HG02623 (cell line): Measurements from ENCODE around the gene RNF150.

Source experiments
- ATAC-seq: cut with Tn5 transposase; IDR thresholded peaks from one replicate; pipeline ENCODE4 v1.9.1; 2021; ENCODE audit warnings: moderate library complexity; ENCODE audit not compliant: unreplicated experiment

The RNF150 gene

DNA sequence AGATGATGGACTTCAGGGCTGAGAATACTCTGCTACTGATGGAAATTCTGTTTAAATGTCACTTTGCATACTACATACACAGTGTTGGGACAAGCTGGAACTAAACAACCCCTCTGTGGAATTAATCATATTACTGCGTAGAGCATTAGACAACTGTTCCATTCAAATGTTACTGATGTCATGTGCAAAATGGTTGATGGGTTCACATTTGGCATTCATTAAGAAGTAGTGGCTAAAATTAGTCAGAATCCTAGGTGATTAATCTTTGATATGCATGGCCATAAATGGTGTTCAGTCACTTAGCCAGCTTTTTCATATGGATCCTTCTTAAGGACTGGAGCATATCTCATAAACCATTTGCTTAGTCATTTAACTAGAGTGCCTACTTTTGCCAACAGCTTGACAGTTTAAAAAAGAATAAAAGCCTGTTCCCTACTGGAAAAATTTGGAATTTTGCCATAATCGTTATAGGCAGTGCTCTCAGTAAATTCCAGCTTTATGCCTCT, 105.2 kb downstream of the RNF150 start:
- ATAC-seq, result no peak

DNA sequence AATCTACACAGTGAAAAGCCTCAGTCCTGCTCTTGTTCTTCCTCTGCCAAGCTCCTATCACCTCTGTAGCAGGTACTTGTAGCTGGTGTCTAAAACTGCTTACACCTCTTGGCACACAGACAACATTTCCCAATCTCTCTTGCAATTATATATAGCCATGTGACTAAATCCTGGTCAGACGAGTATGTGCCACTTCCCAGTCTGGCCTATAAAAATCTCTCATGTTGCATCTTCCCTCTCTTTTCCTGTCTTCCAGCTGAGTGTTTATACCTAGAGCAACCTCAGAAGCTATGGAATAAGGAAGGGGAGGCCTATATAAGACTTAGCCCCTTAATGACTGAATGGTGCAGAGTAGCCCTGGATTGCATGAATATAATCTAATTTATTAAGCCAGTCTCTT, 105.8 kb downstream of the RNF150 start:
- no peak for ATAC-seq

DNA sequence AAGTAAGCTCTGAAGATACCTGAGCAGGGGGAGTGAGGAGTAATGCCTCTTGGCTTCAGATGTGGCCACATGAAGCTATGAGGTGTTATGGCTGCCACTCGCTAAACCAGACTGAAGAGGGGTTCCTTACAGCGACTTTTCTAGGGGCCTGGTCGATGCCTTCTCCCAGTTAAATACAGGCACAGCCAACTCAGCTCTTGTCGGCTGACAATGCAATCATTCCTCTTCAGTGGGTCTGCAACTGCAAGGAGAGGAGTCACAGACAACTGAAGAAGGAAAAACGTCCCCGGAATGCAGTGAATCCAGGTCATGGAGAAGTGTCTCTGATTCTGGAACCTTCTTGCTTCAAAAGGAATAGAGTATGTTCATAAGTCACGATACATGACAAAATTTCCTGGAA, 106.4 kb downstream of the RNF150 start:
- no peak for ATAC-seq

DNA sequence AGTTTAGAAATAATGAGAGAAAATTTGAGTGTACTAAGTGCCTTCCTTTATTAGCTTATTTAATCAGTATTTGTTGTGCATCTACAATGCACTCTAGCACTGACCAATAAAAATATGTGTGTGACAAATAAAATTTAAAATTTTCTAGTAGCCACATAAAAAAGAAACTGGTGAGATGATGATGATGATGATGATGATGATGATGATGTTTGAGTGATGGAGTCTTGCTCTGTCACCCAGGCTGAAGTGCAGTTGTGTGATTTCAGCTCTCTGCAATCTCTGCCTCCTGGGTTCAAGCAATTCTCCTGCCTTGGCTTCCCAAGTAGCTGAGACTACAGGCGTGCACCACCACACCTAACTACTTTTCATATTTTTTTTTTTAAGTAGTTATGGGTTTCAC, 110.2 kb downstream of the RNF150 start:
- ATAC-seq, result no peak

DNA sequence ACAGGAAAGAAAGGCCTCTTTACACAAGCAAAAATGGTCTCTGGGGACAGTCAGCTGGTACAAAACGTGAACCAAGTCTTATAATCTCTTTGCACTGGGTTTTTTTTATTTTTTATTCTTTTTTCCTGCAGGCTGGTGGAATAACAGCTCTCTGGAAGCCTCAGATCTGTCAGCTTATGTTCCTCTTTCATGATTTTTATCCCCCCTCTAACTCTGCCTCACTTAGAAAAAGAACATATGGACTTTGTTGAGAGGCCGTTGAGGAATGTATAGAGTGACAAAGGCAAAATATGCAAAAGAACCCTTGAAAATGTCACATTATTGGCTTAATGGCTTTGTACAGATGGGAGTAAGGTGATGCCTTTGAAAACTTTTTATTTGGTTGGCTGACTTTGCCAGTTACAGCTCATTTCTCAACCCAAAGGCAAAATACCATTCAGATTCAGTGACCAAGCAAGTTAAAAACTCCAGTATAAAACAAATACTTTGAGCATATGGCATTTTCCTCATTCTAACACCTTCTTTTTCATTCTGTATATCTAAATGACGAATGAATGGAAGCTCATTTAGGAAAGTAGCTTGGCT, 111.1 kb downstream of the RNF150 start:
- ATAC-seq, result no peak

DNA sequence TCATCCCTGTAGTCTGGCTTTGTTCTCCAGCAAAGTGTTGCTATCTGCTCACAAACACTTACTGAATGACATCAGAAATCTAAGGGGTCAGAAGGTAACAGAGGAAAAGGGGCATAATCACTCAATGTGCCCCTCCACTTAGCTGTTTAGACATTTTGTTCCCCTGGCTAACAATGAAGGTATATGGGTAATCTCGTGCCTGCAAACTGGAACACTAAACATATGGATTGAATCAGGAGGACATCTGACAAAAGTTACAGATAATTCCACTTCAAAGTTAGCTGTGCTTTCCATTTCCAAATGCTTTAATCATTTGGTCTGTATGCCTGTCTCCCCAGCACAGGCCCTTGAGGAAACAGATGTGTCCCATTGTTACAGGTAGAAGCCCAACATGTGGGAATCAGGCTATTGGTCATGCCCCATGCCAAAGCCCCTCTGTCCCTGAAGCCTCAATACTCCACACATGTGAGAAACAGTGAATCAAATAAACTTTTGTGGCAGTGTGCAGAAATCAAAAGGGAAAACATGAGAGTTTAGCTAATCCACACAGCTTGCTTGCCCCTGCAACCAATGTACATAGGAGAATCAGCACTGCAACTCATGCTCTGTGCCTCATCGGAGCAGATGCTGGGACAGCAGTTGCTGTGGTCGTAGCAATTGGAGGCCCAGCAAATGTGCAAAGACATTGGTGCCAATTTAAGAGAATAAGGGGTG, 111.7 kb downstream of the RNF150 start:
- ATAC-seq, result no peak

DNA sequence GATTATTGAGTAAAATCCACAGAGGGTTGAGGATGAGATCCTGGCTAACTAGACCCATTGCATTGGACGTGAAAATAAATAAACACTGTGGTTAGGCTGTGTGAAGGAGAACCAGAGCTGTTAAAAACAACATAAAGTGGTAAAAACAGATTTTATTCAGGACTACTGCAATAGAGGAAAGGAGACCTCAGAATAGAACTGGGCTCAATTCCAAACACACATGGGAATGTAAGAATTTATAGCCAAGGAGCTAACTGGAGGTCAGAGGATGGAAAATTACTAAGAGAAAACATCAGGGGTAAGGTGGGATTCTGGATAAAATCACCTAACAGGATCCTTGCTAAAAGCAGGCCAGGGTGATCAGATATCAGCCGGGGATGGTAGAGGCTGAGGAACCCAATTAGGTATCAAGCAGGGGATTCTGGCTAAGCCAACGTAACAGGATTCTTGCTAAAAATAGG, 112.4 kb downstream of the RNF150 start:
- no peak for ATAC-seq

DNA sequence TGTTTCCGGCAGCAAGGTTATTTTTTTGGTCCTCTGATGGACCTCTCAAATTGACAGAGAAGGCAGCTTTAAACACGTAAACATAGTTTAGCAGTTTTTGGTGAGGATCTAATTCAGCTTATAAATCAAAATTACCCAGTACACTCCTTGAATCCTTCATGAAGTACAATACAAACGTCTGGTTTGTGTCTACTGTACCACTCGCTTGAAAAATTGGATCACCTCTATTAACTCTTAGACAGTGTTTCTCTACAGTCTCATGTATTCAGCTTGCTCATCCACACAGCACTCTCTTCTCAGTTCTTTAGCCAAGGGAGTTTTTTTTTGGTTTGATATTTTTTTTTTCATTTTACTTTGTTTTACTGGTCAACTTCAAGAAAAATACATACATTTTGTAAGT, 113.5 kb downstream of the RNF150 start:
- no peak for ATAC-seq

DNA sequence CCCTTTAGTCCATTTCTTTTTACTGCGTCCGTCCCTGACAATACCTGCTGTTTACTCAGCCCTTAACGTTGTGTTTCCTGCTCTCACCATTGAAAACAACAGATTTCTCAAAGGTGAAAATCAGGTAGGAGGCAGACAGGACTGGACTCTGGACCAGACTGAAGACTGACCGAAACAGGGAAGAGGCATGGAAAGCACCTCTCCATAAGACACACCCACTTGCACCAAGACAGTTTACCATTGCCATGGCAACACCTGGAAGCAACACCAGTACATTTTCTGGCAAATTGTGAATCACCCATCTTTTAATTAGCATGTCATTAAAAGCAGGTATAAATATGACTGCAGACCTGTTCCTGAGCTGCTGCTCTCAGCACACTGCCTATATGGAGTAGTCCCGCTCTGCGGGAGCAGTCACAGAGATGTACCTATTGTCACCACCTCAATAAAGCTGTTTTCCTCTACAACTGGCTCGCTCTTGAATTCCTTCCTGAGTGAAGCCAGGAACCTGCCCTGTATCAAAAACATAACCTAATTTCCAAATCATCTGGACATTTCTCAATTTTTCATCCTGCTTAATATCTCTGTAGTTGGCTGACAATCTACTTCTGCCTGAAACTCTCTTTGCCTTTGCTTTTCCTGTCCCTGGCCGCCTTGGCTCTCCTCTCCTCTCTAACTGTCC, 117.0 kb downstream of the RNF150 start:
- no peak for ATAC-seq

DNA sequence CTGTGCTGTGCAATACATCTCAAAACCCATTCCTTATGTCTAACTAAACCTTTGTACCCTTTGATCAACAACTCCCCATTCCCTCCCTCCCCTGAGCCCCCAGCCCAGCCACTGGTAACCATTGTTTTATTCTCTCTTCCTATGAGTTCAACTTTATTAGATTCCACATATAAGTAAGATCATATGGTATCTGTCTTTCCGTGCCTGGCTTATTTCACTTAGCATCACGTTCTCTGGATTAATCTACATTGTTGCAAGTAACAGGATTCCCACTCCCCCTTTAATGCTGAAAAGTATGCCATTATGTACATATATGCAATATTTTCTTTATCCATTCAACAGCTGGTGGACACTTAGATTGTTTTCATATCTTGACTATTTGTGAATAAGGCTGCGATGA, 119.4 kb downstream of the RNF150 start:
- no peak for ATAC-seq

DNA sequence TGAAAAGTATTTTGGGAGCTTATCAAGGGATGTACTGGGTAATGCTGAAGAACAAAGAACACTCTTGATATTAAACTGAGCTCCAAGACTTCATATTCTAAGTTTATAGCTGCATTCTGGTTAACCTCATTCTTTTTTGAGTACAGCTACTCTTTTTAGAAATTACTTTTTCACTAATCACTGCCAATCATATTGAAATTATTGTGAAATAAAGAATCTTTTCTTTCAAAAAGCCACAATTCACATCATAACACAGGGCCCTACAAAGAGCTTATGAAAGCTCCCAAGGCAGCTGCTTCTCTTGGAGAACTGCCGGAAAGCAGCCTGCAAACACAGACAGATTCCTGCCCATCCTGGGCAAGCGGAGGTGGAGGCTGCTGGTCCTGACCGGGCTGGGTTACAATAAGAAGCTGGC, 121.4 kb downstream of the RNF150 start:
- ATAC-seq, result no peak

DNA sequence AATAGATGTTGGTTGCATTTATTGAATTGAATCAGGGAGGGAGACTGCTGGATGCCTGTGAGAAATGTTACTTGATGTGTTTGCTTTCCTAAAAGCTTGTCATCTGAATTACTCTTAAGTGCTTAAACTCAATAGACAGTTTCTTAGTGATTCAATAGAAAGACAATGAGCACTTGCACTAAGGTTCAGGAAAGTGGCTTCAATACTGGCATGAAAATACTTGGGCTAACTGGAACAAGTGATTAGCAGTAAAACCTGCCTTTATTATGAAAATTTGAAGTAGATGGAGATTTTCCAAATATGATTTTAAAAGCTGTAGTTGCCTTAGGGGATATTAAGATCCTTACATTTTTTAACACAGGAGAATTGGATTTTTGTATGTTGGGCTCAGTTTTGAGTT, 123.3 kb downstream of the RNF150 start:
- ATAC-seq, result no peak

DNA sequence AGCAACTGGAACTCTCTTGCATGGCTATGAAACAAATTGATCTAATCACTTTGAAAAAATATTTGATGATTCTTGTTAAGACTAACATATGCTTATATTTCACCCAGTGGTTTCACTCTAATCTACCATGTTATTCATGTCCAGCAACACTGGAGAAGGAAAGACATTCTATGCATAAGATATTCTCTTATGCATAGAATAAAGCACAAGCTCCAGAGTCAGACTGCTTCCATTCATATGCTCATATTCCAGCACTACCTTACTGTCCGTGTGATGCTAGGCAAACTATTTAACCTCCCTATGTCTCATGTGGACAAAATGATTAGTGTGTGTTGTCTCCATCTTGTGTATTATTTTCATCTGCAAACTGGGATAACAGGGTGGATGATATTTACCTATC, 124.1 kb downstream of the RNF150 start:
- no peak for ATAC-seq

DNA sequence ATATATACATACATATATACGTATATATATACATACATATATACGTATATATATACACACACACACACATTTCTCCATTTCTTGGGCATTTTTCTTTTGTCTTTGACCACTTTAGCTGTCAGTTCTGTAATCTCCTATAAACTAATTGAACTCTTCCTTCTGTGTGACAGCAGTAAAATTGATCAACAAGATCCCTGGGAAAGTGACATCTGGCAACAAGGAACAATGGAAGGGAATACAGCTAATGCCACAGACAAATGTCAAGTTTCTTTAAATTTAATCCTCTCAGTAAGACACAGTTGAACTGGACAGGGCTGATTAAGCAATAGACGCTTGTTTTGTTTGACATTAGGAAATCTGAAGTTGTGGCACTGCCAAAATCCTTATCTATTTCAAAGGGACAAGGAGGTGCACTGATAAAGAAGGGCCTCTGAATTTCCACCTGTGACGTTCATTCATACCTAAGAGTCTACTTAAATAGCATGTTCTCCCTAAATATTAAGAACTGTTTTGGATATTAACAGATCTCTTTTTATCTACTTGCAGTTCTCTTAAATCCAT, 126.9 kb downstream of the RNF150 start:
- no peak for ATAC-seq

DNA sequence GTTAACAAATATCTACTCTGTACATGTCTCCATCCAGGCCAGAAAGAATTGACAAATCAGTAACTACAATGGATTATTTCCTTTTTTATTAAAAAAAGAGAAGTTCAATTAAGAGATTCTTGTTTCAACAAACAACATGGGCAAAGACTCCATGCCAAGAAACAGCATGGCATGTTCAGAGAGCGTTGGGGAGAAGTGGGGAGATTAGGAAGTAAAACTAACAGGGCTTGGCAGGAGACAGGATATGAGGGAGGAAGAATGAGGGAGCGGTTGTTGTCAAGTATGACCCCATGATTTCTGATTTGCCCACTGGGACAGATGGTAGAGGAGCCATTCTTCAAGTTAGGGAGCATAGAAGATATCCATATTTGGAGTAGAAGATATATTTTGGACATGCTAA, 128.4 kb downstream of the RNF150 start:
- no peak for ATAC-seq

DNA sequence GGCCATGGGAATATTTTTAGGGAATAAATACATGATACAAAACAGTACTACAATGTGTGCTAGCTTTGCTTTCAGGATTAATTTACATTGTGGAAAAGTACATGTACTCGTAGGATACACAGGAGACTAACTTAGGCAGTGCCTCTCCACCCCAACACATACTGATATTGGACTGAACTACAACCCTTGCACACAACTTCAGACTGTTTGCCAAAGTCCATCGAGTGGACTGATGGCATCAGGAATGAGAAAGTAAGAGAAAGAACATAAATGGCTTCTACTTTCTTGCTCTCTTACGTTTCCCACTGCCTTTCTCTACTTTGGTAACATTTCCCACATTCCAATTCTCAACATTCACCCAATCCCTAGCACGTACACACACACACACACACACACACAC, 130.1 kb downstream of the RNF150 start:
- no peak for ATAC-seq

DNA sequence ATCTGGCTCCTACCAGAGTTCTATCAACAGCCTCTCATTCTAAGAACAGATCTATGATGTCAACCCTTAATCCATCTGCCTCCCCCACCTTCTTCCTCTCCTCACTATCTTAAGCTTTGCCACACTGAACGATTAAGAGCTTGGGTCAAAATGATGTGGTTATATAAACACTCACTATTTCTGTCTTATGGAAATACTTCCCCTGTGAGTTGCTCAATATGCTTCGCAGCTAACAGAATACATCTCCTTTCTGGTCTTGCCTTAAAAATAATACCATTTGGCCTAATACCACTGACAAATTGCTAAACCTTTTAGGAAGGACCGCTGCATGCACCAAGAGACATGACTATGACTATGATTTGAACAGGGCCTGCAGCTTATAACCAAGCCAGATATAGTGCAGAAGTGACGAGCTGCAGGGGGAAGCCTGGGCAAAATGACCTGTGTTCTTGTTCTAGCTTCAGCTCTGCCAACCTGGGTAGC, 130.9 kb downstream of the RNF150 start:
- no peak for ATAC-seq

DNA sequence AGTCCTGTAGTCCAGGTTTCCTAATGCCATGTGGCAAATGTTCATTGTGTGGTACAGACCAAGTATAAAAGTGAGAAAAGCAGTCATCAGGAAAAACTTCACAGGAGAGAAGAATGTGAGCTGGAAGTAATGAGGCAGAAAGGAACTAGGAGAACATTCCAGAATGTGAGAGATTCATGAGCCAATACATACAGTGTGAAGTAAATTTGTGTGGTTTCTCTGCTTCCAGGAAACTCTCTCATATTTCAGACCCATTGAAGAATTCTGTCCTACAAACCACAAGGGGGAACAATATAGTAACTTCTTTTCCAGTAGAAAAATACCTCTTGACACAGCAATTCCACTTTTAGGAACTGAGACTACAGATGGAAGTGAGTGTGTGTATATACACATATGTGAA, 136.5 kb downstream of the RNF150 start:
- no peak for ATAC-seq

DNA sequence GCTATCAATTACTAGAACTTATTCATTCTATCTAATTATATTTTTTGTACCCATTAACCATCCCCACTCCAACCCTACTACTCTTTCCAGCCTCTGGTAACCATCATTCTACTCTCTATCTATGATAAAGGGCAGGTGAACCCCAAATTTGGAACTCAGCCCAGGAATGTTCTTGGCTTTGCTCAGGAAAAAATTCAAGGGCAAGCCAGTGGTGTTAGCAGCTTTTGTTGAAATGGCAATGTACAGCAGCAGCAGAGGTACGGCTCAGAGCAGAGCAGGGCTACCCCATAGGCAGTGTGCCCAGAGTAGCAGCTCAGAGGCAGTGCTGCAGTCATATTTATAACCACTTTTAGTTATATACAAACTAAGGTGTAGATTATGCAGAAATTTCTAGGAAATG, 138.2 kb downstream of the RNF150 start:
- no peak for ATAC-seq

DNA sequence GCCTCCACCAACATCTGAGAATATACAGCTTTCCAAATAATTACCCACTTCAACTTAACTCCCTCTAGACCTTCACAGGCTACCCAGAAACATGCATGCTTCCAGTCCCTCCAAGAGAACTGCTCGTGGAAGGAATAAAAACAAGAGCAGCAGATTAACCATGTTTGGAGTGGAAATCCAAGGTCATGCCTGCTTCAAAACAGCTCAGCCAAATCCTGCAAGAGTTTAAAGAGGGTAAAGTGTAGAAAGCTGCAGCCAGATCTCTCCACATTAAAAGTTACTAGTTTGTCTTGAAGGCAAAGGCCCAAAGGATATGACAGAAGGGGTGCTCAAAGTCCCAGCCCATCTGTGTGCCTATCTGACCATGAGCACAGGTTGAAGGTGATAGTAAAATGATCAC, 139.3 kb downstream of the RNF150 start:
- ATAC-seq, result no peak

DNA sequence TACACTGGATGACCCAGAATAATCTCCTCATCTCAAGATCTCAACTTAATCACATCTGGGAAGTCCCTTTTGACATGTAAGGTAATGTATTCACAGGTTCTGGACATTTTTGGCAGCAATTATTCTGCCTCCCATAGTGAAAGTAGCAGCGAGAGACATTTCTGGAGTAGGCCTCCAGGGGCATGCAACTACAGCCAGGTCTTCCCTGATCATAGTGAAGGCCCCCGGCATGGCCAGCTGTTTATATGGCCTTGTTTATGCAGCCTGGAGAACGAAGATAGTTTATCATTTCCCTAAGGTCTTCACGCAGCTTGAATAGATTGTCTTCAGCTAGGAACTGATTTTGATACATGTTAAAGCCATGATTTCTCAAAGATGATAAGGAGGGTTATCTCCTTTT, 139.9 kb downstream of the RNF150 start:
- ATAC-seq, result no peak

DNA sequence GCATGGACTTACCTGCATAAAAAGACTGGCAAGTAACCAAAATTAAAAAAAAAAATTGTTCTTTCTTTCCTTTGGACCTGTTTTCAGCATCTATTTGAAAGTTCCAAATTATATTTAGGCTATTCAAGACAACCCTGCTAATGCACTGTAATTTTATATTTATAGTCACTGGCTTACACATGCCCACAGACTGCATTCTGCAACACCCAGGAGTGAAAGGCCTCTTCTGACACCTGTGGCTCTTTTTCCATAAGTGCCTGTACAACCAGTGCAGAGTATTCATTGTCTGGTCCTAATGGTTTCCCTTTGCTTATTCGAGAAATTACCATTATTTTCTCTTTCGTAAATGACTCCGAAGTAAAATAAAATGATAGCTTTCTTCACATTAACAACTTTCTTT, 143.3 kb downstream of the RNF150 start:
- ATAC-seq, result no peak
